HEK293 (cell line): ENCODE results near the gene ACTR6.
"Not testable (repeated sequence)": the region's sequence is repeated elsewhere in the genome, so short reads cannot be mapped to it uniquely, and the experiment has no call there.

Experiments
- BCL11A ChIP-seq: fragments of 450-650 bp; formaldehyde crosslinking; IDR thresholded peaks from 2 replicates; pipeline ENCODE4 v1.5.1; 2016; ENCODE audit warnings: low read depth, missing biosample characterization, missing genetic modification characterization
- CTCF ChIP-seq: fragments of 450-650 bp; formaldehyde crosslinking; IDR thresholded peaks from 2 replicates; pipeline ENCODE4 v1.5.1; 2016; ENCODE audit warnings: missing biosample characterization, missing genetic modification characterization
- PRDM10 ChIP-seq: fragments of 450-650 bp; formaldehyde crosslinking; IDR thresholded peaks from 2 replicates; pipeline ENCODE4 v1.5.1; 2016; ENCODE audit warnings: missing biosample characterization, missing genetic modification characterization
- ZNF24 ChIP-seq: fragments of 450-650 bp; formaldehyde crosslinking; IDR thresholded peaks from 2 replicates; pipeline ENCODE4 v1.5.1; 2016; ENCODE audit warnings: missing biosample characterization, missing genetic modification characterization
- ZNF324 ChIP-seq: fragments of 450-650 bp; formaldehyde crosslinking; IDR thresholded peaks from 2 replicates; pipeline ENCODE4 v1.5.1; 2016; ENCODE audit warnings: missing biosample characterization, missing genetic modification characterization
- ZNF416 ChIP-seq: fragments of 450-650 bp; formaldehyde crosslinking; IDR thresholded peaks from 2 replicates; pipeline ENCODE4 v1.5.1; 2016; ENCODE audit warnings: missing biosample characterization, missing genetic modification characterization
- ZNF510 ChIP-seq: fragments of 450-650 bp; formaldehyde crosslinking; IDR thresholded peaks from 2 replicates; pipeline ENCODE4 v1.5.1; 2018; ENCODE audit warnings: mild to moderate bottlenecking, missing genetic modification characterization, missing biosample characterization; ENCODE audit not compliant: insufficient replicate concordance
- ZNF560 ChIP-seq: fragments of 450-650 bp; formaldehyde crosslinking; IDR thresholded peaks from 2 replicates; pipeline ENCODE4 v1.5.1; 2017; ENCODE audit warnings: missing biosample characterization, missing genetic modification characterization, borderline replicate concordance

GRCh38 chr12:100188888-100189635 is 11.6 kb upstream of the ACTR6 start:
- TF ChIP-seq PRDM10 (tag by site-specific recombination); CTCF (tag by site-specific recombination); ZNF324; ZNF24 (tag by site-specific recombination); BCL11A (tag by site-specific recombination); ZNF510 (tag by site-specific recombination); ZNF416; ZNF560 (tag by site-specific recombination): not testable (repeated sequence)
